Islet of Langerhans (tissue), 1 donor: ENCODE measurements around the gene HOXB7.

Experiments
- FAIRE-seq: peaks from one replicate; lab custom pipeline; 2011; peaks lifted over from hg19 to GRCh38; lab: Jason Lieb, UNC

The HOXB7 gene

DNA sequence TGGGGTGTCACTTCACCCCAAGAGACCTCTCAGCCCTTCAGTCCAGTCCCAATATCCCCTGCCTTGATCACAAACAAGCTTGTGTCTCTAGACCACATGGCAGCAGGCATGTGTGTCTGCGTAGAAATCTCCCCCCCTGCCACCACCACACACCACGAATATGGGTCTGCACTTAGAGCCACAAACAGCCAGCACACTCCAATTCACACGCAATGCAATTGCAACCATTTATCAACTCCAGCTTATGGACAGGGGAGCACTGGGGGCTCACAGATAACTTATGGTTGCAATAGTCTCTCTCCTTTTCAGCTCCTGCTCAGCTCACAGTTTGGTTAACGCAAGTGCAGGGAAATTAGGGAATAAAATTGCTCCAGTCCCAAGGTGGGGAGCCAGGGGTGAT lies 12.8 kb upstream of the HOXB7 start:
- no peak for FAIRE-seq

DNA sequence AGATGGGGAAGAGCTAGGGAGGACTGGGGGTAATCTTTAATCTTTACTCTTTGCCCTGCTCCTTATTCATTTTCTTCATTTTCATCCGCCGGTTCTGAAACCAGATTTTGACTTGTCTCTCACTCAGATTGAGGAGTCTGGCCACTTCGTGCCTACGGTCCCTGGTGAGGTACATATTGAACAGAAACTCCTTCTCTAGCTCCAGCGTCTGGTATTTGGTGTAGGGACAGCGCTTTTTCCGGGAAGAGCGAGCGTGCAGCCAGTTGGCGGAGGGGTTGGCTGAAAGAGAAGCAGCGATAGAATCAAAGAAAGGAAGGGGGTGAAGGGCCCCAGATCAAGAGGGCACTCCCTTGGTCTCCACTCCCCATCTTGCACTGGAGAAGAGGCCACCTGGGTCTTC lies 12.0 kb upstream of the HOXB7 start:
- FAIRE-seq, result no peak

DNA sequence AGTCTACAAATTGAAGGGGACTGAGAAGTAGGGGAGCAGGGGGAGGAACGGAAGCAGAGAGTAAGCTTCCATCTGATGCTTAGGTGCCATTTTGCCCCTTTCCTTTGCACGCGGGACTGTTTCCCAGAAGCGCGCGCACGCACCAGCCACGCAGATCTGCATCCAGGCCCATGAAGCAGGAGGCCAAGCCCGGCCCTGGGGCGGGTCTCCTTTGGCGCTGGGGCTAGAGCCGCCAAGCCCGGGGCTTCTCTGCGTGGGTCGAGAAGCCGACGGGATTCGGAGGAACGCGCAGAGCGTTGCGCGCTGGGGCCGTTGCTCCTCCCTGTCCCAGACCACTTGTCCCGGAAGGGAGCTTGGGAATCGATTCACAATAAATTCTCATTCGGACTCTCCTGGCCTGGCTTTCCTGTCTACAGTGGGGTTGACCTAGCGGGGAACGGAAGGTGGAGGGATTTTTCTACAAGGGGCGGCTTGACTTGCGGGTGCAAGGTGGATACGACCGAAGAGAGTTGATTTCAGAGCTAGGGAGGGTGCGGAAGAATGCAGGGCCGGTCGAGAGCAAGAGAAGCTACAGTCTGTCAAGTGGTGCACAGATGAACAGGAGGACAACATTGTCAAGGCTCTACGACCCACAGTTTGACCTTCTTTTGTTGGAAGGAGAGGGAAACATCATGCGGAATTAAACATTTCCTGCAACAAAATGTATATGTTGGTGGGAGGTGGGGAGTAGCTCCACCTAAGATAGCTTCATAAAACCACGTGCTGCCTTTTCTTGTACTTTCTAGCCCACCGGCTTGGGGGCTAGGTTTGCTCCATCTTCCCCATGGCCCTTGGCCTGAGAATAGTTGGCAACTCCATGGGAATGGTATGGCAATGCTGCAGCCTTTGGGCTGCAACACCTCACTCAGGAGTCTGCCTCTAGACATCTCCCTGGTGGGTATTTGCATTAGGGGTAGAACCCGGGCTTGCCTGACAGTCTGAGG lies 10.9 kb upstream of the HOXB7 start:
- FAIRE-seq, result no peak

DNA sequence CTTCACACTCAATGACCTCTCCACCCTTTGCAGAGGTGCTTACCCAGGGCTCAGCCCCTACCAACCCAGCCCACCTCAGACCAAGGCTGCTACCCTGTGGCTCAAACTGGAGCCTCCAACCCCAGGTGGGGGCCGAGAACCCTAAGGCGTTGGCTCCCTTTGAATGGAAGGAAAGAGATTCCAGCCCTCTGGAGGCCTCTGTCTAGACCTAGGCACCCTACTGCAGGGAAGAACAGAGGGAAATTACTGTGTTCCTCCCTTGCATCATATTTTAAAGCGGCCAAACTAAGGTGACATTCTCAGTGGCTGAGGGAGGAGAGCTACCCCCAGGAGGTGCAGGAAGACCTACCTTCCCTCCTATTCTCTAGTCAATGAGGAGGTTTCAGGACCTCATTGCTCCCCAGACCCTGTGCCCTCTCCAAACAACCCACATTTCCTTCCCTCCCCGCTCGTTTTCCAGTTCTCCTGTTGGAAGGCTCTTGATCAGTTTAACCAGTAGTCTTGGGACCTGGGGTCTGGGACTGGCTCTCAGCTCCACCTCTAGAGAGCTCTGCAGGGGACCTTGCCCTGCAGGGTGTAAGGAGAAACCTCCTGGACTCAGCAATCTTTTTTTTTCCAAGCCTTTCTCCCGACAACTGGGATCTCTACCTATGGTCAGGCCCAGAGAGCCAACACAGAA lies 9.8 kb upstream of the HOXB7 start:
- no peak for FAIRE-seq

DNA sequence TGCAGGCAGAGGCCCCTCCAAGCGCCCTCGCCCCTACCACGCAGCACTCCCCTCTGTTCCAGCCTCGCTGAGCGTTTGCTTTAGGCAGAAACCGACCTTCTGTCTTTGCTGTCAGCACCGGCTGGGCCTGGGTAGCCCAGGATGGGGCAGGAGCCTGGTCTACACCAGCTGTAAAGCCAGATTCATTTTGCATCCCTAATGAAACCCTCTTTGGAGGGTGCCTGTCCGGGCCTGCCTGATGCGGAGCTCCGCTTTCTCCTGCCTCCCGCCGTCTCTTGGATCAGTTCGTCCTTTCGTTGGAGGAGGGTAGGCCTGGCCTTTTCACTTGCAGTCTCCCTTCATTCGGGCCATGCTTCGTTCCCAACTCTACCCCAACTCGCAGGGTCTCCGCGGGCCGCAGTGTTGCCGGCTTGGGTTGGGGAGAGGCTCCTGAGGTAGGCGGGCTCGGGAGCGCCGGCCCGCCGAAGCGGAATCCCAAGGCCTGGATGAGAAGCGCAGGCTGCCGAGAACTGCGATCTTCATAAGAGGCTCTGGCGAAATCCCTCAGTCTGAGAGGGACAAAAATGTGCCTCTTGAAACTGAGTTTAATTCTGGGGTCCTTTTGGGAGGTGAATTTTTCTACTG lies 9.1 kb upstream of the HOXB7 start:
- no peak for FAIRE-seq

DNA sequence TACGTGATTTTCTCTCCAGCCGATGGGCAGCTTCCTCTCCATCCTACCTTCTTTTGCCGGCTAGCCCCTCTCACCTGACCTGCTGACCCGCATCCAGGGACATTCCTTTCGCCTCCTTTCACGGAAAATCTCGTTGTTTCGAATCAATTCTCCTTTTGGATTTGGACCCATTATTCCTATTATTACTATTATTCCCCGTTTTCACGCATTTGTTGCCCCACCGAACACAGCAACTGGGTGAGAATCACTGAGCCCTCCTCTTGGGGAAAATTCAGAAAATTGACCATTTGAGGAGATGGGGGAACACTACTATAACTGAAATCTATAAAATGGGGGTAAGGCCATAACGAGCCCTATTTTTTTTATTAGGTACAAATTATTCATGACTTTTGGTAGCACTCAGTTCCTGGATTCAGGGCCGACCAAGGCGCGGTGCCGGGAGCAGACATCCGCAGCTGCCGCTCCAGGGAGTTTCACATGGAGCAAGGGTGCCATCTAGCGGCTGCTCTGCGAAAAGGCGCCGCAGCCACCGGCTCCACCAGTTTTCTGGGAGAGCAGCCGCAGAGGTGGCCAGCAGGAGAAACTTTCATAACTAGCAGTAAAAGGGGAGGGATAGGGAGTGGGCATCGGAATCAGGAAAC lies 7.6 kb upstream of the HOXB7 start:
- FAIRE-seq, result no peak

DNA sequence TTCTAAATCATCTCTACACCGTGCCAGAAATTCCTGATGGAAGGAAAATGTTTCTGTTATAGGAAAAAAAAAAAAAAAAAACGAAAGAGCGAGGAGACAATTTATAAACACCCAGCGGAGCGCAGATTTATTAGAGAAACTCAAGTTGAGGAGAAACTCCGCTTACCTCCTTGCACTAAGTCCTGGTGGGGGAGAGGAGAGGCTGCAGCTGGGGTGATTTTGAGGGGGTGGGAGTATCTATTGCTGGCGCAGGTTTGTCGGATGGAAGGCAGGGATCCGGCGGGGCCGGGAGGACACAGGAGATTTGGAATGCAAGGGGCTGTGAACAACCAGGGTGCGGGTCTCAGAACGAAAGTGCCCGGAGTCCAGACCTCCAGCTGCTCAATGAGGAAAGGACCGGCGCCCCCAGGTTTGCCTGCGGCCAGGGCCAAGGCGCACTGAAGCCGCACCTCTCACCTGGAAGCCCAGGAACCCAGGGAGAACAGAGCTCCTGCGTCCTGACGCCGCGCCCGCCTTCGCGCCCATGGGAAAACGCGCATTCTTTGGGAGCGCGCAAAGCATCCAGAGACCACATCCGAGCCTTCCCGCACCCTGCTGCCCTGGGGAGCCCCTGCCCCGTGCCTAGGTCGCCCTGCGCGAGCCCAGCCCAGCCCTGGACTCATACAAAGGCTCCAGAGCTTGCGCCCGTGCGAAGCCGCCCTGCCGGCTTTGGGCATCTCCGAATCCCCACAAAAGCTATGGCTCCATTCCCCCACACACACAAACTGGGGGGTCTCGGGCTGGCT lies 6.8 kb upstream of the HOXB7 start:
- no peak for FAIRE-seq

DNA sequence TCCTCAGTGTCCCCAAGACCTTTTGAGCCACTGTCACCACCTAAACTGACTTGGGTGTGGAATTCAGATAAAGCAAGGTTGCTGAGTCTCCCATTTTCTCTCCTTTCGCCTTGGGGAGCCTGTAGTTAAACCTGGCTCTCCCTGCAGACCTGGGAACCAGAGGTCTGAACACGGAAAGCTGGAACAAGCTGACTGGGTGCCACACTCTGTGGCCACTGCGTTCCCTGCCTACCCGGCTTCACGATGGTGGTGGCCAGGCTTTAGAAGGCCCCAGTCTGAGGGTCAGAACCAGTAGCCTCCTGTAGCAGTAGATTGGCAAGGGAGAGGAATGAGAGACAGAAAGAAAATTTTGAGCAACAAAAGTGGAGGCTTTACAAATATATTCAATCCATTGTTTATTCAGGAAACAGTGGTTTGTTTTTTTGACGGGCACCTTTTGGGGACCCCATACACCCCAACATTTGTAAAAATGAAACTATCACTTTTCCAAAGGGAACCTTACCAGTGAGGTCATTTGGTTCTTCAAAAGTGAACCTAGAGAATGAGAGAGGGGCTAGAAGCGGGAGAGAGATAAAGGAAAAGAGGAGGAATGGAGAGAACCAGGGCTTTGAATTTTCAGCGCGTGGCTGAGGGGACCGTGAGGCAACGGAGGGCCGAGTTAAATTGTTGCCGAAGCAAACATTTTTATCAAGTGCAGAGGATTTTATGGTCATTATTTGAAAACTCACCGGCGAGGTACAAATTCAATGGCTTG lies 6.1 kb upstream of the HOXB7 start:
- FAIRE-seq, result no peak

DNA sequence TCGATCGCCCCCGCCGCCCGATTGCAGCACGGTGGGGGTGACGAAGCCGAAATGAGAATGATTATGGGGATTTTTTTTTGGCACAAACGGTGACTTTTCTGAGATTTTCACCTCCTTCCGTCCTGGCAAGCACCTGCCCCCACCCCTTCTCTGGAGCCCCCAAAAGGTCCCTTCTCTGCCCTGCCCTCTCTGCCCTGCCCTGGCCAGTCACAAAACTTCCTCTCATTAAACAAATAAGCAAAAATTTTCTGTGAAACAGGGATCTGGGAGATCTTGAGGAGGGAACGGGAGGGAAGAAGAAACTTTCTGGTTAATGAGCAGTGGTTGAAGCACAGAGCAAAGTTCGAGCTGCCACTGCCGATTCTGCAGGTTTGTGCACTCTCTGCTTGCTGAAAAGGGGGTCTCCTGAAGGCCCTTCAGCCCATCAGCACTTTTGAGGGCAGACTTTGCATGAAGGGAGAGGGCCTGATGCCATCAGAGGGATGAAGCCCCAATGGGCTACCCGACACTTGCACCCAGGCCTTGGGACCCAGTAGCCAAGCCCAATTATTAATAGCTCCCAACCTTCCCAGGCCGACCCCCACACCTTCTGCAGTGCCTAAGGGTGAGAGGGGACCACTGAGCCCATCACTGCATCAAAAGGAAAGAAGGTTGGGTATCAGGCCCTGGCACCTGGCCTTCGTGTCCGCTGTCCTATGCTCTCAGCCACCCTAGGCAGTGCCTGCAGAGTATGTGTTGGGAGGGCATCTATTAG lies 5.3 kb upstream of the HOXB7 start:
- no peak for FAIRE-seq

DNA sequence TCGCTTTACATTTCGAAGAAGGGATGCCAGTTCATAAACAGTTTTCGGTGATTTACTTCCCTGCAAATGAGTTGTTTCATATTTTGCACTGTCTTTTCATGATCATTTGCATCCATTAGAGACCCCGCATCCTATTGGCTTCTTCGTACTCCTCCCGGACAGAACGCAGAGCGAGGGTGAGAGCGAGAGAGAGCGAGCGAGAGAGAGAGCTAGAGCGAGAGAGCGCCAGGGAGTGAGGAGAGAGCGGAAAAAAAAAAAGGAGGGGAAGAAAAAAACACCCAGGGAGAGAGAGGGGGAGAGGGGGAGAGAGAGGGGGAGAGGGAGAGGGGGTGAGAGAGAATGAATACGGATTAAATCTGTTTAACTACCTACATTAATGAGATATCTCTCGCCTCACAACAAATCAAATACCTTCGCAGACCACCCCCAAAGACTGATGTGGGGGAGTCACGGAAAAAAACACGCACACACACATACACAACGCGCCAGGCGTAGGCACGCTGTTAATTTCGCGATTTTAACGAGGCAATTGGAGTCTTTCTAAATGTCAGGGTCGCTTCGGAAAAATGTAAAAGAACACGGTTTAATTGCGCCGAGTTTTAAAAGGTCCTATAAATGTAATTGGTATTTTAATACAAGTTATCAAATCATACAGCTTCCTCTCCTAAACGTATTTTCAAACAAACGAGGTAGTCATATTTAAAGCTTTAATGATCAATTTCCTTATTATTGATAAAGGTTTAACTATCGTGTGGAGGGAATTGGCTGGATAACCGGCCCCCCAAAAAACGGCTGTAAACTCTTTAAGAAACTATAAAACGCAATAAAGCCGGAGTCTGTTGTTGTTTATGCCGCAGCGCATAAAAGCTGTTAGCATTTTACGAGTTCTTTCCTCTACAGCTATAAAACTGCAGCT lies 4.5 kb upstream of the HOXB7 start, which contains the start of gene HOXB8:
Gene HOXB8, minus strand, starts transcription at position 246 of the 916 bp plus-strand sequence. CDS start 588 bp downstream, outside the sequence.
- no peak for FAIRE-seq

DNA sequence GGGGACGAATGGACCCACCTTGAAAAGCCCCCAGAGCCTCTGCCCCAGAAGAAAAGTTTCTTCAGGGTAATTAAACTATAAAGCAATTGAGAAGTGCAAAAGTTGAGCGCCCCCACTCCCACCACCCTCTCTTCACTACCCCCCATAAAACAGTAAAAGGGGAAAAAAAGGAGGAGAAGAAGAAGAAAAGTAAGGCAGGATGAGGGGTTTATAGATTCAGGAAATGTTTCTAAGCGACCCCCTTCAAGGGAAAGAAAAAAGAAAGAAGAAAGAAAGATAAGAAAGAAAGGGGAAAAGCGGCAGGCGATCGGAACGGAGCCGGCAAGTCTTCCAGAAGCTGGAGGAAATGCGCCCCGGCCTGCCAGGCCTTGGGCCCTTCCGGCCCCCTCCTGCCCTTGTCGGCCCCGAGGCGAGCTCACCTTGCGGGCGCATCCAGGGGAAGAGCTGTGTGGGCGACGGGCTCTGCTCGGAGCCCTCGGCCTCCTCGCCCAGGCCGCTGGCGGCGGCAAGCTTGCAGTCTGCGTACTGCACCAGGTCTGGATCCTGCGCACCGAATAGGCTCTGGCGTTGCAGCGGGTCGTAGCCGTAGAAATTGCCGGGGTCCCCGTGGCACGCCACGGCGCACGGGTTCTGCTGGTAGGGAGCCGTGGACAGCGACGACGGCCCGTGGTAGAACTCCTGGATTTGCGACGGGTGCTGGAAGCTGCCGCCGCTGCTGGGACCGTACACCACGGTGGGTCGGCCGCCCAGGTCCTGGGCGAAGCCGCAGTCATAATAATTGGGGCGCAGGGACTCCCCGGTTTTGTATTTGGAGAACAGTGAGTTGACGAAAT lies 3.3 kb upstream of the HOXB7 start:
- no peak for FAIRE-seq

DNA sequence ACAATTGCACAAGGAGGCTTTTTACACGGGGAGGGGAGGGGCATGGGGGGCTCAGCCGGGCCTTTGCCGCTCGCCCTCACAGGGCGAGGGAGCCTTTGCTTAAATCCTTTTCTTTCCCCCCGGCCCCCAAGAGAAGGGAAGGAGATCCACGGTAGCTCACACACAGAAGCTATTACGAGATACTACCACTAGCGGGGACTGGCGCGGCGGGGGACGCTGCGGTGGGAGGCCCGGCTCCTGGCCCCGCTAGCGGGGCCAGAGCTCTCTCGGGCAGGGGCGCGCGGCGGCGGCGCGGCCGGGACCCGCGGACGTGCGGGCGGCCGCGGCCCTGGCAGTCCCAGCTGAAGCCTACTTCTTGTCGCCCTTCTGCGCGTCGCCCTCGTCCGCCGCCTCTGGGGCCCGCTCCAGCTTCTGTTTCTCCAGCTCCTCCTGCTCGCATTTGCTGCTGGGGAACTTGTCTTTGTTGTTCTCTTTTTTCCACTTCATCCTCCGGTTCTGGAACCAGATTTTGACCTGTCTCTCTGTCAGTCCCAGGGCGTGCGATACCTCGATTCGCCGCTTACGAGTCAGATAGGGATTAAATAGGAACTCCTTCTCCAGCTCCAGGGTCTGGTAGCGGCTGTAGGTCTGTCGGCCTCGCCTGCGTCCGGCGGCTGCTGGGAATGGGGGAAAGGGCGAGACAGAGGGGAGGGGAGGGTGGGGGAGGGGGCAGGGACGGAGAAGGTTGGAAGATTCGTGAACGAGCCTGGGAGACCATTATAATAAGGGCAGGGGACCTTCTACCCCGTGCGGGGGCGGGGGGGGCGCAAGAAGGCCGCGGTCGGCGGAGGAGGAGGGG lies 2.3 kb upstream of the HOXB7 start:
- FAIRE-seq, result no peak

DNA sequence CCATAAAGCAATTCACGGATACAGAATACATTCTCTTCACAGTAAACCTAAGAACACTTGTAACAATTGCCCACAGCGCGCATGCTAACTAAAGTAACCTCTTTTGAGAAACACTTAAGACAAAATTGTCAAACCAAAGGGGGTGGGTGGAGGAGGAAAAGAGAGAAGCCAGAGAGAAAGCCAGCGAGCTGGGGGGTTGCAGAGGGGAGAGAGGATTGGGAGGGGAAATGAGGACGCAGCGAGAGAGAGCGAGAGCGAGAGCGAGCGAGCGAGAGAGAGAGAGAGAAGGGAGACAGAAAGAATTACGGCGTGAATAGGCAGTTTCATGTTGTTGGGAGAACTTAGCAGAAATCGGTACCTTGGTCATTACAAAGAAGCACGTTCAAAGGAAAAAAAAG lies 1.6 kb upstream of the HOXB7 start:
- no peak for FAIRE-seq

DNA sequence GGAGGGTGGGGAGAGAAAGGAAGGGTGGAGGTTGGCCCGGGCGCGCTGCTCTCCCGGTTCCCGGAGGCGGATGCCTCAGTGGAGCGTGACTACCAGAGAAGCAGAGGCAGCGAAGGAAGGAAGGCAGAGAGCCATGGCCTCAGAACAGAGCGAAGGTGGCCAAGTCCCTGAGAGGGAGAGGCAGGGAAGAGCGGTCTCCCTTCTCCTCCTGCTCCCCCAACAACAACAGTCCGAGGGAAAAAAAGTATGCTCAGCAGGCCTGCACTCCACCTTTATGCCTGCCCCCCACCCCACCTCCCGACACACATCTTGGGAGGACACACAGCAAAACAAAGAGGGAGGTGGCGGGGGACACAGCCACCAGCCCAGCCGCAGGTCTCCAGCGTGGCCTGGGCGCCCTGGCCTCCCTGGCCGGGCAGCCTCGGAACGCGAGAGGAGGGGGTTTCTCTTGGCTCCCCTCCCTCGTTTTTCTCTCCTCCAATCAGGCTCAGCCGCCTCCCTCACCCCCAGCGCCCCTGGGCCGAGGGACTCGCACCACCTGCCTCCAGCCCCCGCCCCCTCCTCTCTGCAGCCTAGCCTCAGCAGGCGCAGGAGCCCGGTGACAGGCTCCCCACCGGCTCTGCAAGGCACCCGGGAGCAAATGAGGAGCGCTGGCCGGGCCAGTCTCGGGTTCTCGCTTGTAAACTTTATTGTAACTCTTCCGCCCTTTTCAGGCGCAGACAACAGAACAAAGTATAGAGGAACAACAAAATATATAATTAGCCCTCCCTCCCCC lies 1.1 kb upstream of the HOXB7 start:
- FAIRE-seq, result no peak

DNA sequence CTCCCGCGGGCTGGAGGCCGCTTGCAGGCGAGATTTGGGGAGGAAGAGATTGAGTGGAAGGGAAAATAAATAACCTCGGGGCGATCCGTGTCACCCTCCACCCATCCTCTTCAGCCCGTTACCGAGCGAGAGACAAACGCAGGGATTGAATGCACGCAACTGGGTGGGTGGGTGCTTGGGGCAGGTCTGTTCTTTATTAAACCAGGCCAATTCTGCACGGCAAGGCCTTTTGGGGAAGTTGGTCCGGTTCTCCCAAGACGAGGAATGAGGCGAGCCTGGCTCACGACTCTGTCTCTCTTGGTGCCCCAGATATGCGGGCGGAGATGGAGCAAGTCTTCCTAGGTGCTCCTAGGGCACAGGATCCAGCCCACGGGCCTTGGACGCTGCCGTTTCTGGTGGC lies 396 bp upstream of the HOXB7 start:
- FAIRE-seq, result no peak

DNA sequence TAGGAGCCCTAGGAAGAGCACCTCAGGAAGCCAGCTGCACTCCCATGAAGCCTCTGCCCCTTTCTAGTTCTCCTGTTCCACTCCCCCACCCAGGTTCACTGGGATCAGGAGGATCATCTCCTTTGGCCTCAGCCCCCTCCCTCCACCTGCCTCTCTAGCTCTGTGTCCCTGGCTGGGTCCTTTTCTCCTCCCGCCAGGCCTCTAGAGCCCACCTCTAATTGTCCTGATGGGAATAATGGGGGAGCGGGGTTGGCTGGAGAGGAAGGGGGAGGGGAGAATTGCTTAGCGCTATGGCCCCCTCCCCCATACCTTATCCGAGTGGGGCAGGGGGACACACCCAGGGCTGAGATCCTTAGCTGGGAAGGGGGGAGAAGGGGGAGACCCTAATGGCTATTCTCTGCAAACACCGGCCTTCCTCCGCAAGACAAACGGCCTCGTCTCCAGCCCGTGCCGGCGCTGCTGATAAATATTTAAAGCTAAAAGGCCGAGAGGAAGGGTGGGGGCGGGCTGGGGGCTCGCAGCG lies 997 bp downstream of the HOXB7 start:
- no peak for FAIRE-seq
